SK-N-SH (cell line): Measurements from ENCODE around the gene GPR55. TPM values are rescaled to one million over a fixed set of nuclear protein-coding genes. Genes with fewer than 3 reads are reported as not detected.

ENCODE experiments used
- CTCF ChIA-PET: fragments of 300-600, 350-600 bp; formaldehyde crosslinking; extraction: SDS; loops from one replicate; lab custom pipeline; 2021; lab: Yijun Ruan, JAX
- POLR2A ChIA-PET: fragments of 350-600 bp; sonication (Branson Sonifier 250); formaldehyde crosslinking; extraction: SDS; loops from one replicate; lab custom pipeline; 2020; ENCODE audit warnings: antibody characterized with exemption, inconsistent platforms; lab: Yijun Ruan, JAX
- DNase-seq: peaks from one replicate; pipeline ENCODE4 v3.0.0; 2012
- H2AFZ ChIP-seq: fragments of 200-600 bp; sonication (generic); 2 replicates; pipeline ENCODE4 v1.8.1; 2016; ENCODE audit warnings: antibody characterized with exemption, mild to moderate bottlenecking, low read depth
- H3F3A ChIP-seq: fragments of 200-600 bp; sonication (generic); replicated peaks from 2 replicates; pipeline ENCODE3; 2016; ENCODE audit warnings: antibody characterized with exemption, mild to moderate bottlenecking; ENCODE audit not compliant: insufficient read depth
- H3K27ac ChIP-seq, 2 experiments: fragments of 200-500 bp in 1 of 2; fragments of 200-600 bp in 1 of 2; sonication (Bioruptor generic) in 1 of 2; sonication (generic), shearing (Covaris generic) in 1 of 2; 2 replicates each; pipeline versions ENCODE4 v1.5.1 to v1.6.1; 2014 to 2016; ENCODE audit warnings: low read depth in 2 of 2, inconsistent platforms in 1 of 2, low read length in 1 of 2, mild to moderate bottlenecking in 1 of 2, mixed read lengths in 1 of 2
- H3K27me3 ChIP-seq: fragments of 200-600 bp; sonication (generic), shearing (Covaris generic); 2 replicates; pipeline ENCODE4 v1.6.1; 2016; ENCODE audit warnings: mixed run types; ENCODE audit not compliant: insufficient read depth
- H3K36me3 ChIP-seq, 2 experiments: fragments of 200-500 bp in 1 of 2; fragments of 200-600 bp in 1 of 2; sonication (Bioruptor generic) in 1 of 2; sonication (generic) in 1 of 2; replicated peaks in 1 of 2; 2 replicates each; pipeline versions ENCODE3 to v1.5.1; 2014 to 2016; ENCODE audit warnings: low read length in 1 of 2, mild to moderate bottlenecking in 1 of 2; ENCODE audit not compliant: insufficient read depth in 2 of 2, control insufficient read depth in 1 of 2
- H3K4me1 ChIP-seq, 2 experiments: fragments of 200-500 bp in 1 of 2; fragments of 200-600 bp in 1 of 2; sonication (Bioruptor generic) in 1 of 2; sonication (generic), shearing (Covaris generic) in 1 of 2; 2 replicates each; pipeline versions ENCODE4 v1.5.1 to v1.6.1; 2014 to 2016; ENCODE audit warnings: low read depth in 1 of 2, low read length in 1 of 2, mixed run types in 1 of 2; ENCODE audit not compliant: insufficient read depth in 2 of 2, control insufficient read depth in 1 of 2
- H3K4me2 ChIP-seq: fragments of 200-600 bp; sonication (generic), shearing (Covaris generic); 2 replicates; pipeline ENCODE4 v1.6.1; 2017; ENCODE audit warnings: mixed run types
- H3K4me3 ChIP-seq, 2 experiments: fragments of 200-500 bp in 1 of 2; fragments of 200-600 bp in 1 of 2; sonication (Bioruptor generic) in 1 of 2; sonication (generic), shearing (Covaris generic) in 1 of 2; 2 replicates each; pipeline versions ENCODE4 v1.5.1 to v1.8.1; 2014 to 2016; ENCODE audit warnings: low read depth in 2 of 2, inconsistent platforms in 1 of 2, low read length in 1 of 2, mild to moderate bottlenecking in 1 of 2, mixed read lengths in 1 of 2, moderate library complexity in 1 of 2
- H3K79me2 ChIP-seq: fragments of 200-600 bp; sonication (generic); 2 replicates; pipeline ENCODE4 v1.8.1; 2017; ENCODE audit warnings: mild to moderate bottlenecking; ENCODE audit not compliant: insufficient read depth
- H3K9ac ChIP-seq: fragments of 200-600 bp; sonication (generic); 2 replicates; pipeline ENCODE4 v1.6.1; 2017; ENCODE audit warnings: mixed run types
- H3K9me2 ChIP-seq: fragments of 200-600 bp; sonication (generic); 2 replicates; pipeline ENCODE4 v1.6.1; 2017; ENCODE audit warnings: mixed run types
- H3K9me3 ChIP-seq: fragments of 200-600 bp; sonication (generic); 2 replicates; pipeline ENCODE4 v1.6.1; 2017; ENCODE audit warnings: mixed run types, mild to moderate bottlenecking, moderate library complexity
- H4K20me1 ChIP-seq: fragments of 200-600 bp; sonication (generic); 2 replicates; pipeline ENCODE4 v1.6.1; 2017; ENCODE audit warnings: mild to moderate bottlenecking, mixed run types; ENCODE audit not compliant: insufficient read depth
- CHD2 ChIP-seq: fragments of 150-350 bp; IDR thresholded peaks from 2 replicates; pipeline ENCODE4 v1.6.1; 2018; ENCODE audit warnings: low read length; ENCODE audit not compliant: partially characterized antibody
- ELF1 ChIP-seq: IDR thresholded peaks from 2 replicates; pipeline ENCODE4 v1.4.0; 2012
- EP300 ChIP-seq, 2 experiments: IDR thresholded peaks; 2 replicates each; pipeline versions ENCODE4 v1.4.0 to v1.6.1; 2012; ENCODE audit warnings: borderline replicate concordance in 1 of 2, low read depth in 1 of 2, low read length in 1 of 2
- EZH2phosphoT487 ChIP-seq: fragments of 200-600 bp; sonication (generic); IDR thresholded peaks from 2 replicates; pipeline ENCODE4 v1.6.1; 2017; ENCODE audit warnings: low read depth, mixed run types, mild to moderate bottlenecking, antibody characterized with exemption, moderate library complexity, borderline replicate concordance
- FOXJ3 ChIP-seq: sonication (generic); formaldehyde crosslinking; IDR thresholded peaks from 2 replicates; pipeline ENCODE4 v1.5.1; 2020; ENCODE audit warnings: mild to moderate bottlenecking, missing genetic modification reagents
- IRF3 ChIP-seq: fragments of 150-350 bp; IDR thresholded peaks from 2 replicates; pipeline ENCODE4 v1.6.1; 2016; ENCODE audit warnings: mild to moderate bottlenecking, low read depth, low read length
- JUND ChIP-seq: IDR thresholded peaks from 2 replicates; pipeline ENCODE4 v1.4.0; 2012
- MEF2A ChIP-seq: IDR thresholded peaks from 2 replicates; pipeline ENCODE4 v1.4.0; 2012; ENCODE audit warnings: low read depth, borderline replicate concordance
- MXI1 ChIP-seq: IDR thresholded peaks from 2 replicates; pipeline ENCODE4 v1.6.1; 2012; ENCODE audit warnings: mild to moderate bottlenecking, low read depth, low read length, improper control_type of control experiment
- NFIC ChIP-seq: IDR thresholded peaks from 2 replicates; pipeline ENCODE4 v1.4.0; 2012; ENCODE audit warnings: borderline replicate concordance
- NRF1 ChIP-seq: IDR thresholded peaks from 2 replicates; pipeline ENCODE4 v1.6.1; 2012; ENCODE audit warnings: low read depth, mild to moderate bottlenecking, low read length
- PBX3 ChIP-seq: IDR thresholded peaks from 2 replicates; pipeline ENCODE4; 2012
- RCOR1 ChIP-seq: fragments of 150-350 bp; IDR thresholded peaks from 2 replicates; pipeline ENCODE4 v1.6.1; 2017; ENCODE audit warnings: antibody characterized with exemption, low read length
- RFX5 ChIP-seq: IDR thresholded peaks from 2 replicates; pipeline ENCODE4 v1.6.1; 2012; ENCODE audit warnings: mild to moderate bottlenecking, improper control_type of control experiment, low read length
- SMC3 ChIP-seq: IDR thresholded peaks from 2 replicates; pipeline ENCODE4 v1.6.1; 2012; ENCODE audit warnings: low read depth, low read length, improper control_type of control experiment
- TAF1 ChIP-seq: IDR thresholded peaks from 2 replicates; pipeline ENCODE4 v1.6.1; 2012; ENCODE audit warnings: low read depth, mild to moderate bottlenecking, low read length, moderate library complexity, borderline replicate concordance
- TCF12 ChIP-seq: IDR thresholded peaks from 2 replicates; pipeline ENCODE4 v1.4.0; 2012
- TEAD4 ChIP-seq: IDR thresholded peaks from 2 replicates; pipeline ENCODE4 v1.4.0; 2012; ENCODE audit warnings: mild to moderate bottlenecking, borderline replicate concordance; ENCODE audit not compliant: insufficient read depth
- ZBTB33 ChIP-seq: IDR thresholded peaks from 2 replicates; pipeline ENCODE4 v1.4.0; 2012; ENCODE audit warnings: low read depth, borderline replicate concordance
- WGBS: methylation state at CpG from one replicate; pipeline ENCODE4 v1.1.6; 2017; ENCODE audit warnings: low lambda C conversion rate; 5-methylcytosine and 5-hydroxymethylcytosine counted together
- polyA plus RNA-seq, 3 experiments: library from polyadenylated mRNA; depleted of rRNA; stranded (reverse); fragments of >200 nt; gene quantifications; 2 replicates each; pipeline ENCODE4 v1.2.3, GENCODE V29; 2012

The GPR55 gene
- polyA plus RNA-seq, 1 of the 3 experiments (the other 2 are of a cell fraction): not detected

GRCh38 chr2:230934231-230935129, 9.4 kb upstream of the GPR55 start:
- Histone ChIP-seq H3K36me3 (no peaks in the 10 kb centered on the region), H2AFZ (no peak overlapping the region), H3F3A (no peaks in the 10 kb centered on the region), H3K4me2 (no peak overlapping the region), H3K27ac (no peak overlapping the region), H3K79me2 (no peaks in the 10 kb centered on the region), H3K9me3 (no peaks in the 10 kb centered on the region), H3K27me3 (peaks cover 3% of the 10 kb centered on the region), H3K9ac (no peak overlapping the region), H3K9me2 (no peaks in the 10 kb centered on the region), H3K4me1 (no peaks in the 10 kb centered on the region; a peak in 1 of 4 replicates), H3K4me3 (no peak overlapping the region), H4K20me1 (no peaks in the 10 kb centered on the region)
- POLR2A ChIA-PET: no interaction called here
- TF ChIP-seq CHD2 (no peak), NFIC (no peak), EZH2phosphoT487 (no peak), TCF12 (no peak), ELF1 (no peak), MXI1 (no peak), ZBTB33 (no peak), NRF1 (no peak), TAF1 (no peak), FOXJ3 (CRISPR knock-in tag) (no peak), MEF2A (no peak), PBX3 (no peak), RFX5 (no peak), IRF3 (no peak), JUND (no peak), RCOR1 (no peak), EP300 (IDR thresholded peaks at IDR 0.05; ENCODE audit: borderline replicate concordance in 1 of 2, low read depth in 1 of 2, low read length in 1 of 2) (no peak), SMC3 (no peak), TEAD4 (no peak)
- no peak for DNase-seq
- CTCF ChIA-PET: interaction anchor here (0.8 kb wide), 1 partner anchor 53 kb away, joined by 4 read pairs; no protein-coding TSS in a partner anchor
- WGBS: 57% methylated on average over 10 of the region's 17 CpGs
